Calu3 (cell line): ENCODE results near the gene MVK. TPM values are rescaled to one million over a fixed set of nuclear protein-coding genes. Genes with fewer than 3 reads are reported as not detected.

Experiments
- BruUV-seq: library from RNA; stranded (reverse); fragments of 400-500 nt; replicated peaks from 2 replicates; lab custom pipeline; 2021; lab: Mats Ljungman, UMichigan
- CTCF ChIA-PET: fragments of 300-600 bp; sonication (Branson Sonifier 250); formaldehyde crosslinking; loops from one replicate; lab custom pipeline; 2022; ENCODE audit warnings: antibody characterized with exemption; lab: Charles Lee
- DNase-seq: peaks from one replicate; pipeline ENCODE4 v3.0.0; 2022
- H3K27ac Mint-ChIP-seq: one replicate; pipeline ENCODE4 v1.8.0; 2022; ENCODE audit warnings: mixed read lengths; ENCODE audit not compliant: unreplicated experiment
- H3K27me3 Mint-ChIP-seq: one replicate; pipeline ENCODE4 v1.8.0; 2022; ENCODE audit warnings: mixed read lengths; ENCODE audit not compliant: unreplicated experiment
- H3K36me3 Mint-ChIP-seq: one replicate; pipeline ENCODE4 v1.8.0; 2022; ENCODE audit warnings: mild to moderate bottlenecking, moderate library complexity, mixed read lengths; ENCODE audit not compliant: insufficient read depth, unreplicated experiment
- H3K4me1 Mint-ChIP-seq: one replicate; pipeline ENCODE4 v1.8.0; 2022; ENCODE audit warnings: mild to moderate bottlenecking, low read depth, mixed read lengths; ENCODE audit not compliant: unreplicated experiment
- H3K4me3 Mint-ChIP-seq: one replicate; pipeline ENCODE4 v1.8.0; 2022; ENCODE audit warnings: mild to moderate bottlenecking, low read depth, moderate library complexity, mixed read lengths; ENCODE audit not compliant: unreplicated experiment
- H3K9me3 Mint-ChIP-seq: one replicate; pipeline ENCODE4 v1.8.0; 2022; ENCODE audit warnings: low read depth, mixed read lengths; ENCODE audit not compliant: unreplicated experiment
- intact Hi-C: fragments of 100-400 bp; cut with micrococcal nuclease; formaldehyde crosslinking; loops from one replicate; pipeline ENCODE4 v1.10.0; 2022; ENCODE audit not compliant: unreplicated experiment
- total RNA-seq: library from RNA; stranded (reverse); gene quantifications from 2 replicates; pipeline ENCODE4 v1.2.3, GENCODE V29; 2022
- TF ChIP-seq, protein P1 (sequence below): fragments of 200-600 bp; IDR thresholded peaks from one replicate; pipeline ENCODE4 v1.8.0; 2022; ENCODE audit warnings: antibody characterized with exemption; ENCODE audit not compliant: unreplicated experiment

MVK gene
- total RNA-seq, 1 experiment from 2014 or later = 41.6 TPM

DNA sequence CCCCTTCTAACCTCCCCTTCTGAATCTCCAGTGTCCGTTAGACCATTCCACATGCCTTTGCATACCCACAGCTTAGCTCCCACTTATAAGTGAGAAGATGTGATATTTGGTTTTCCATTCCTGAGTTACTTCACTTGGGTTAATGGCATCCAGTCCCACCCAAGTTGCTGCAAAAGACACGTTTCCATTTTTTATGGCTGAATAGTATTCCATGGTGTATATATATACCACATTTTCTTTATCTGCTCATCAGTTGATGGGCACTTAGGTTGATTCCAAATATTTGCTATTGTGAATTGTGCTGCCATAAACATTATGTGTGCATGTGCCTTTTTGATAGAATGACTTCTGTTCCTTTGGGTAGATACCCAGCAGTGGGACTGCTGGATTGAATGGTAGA lies 67.8 kb downstream of the MVK start:
- no peaks in the 10 kb centered on the region for H3K9me3 Mint-ChIP-seq
- no peak overlapping the region for H3K4me3 Mint-ChIP-seq
- intact Hi-C loops = no loop called here
- no peaks in the 10 kb centered on the region for H3K36me3 Mint-ChIP-seq
- DNase-seq = no peak
- TF ChIP-seq, protein P1, sequence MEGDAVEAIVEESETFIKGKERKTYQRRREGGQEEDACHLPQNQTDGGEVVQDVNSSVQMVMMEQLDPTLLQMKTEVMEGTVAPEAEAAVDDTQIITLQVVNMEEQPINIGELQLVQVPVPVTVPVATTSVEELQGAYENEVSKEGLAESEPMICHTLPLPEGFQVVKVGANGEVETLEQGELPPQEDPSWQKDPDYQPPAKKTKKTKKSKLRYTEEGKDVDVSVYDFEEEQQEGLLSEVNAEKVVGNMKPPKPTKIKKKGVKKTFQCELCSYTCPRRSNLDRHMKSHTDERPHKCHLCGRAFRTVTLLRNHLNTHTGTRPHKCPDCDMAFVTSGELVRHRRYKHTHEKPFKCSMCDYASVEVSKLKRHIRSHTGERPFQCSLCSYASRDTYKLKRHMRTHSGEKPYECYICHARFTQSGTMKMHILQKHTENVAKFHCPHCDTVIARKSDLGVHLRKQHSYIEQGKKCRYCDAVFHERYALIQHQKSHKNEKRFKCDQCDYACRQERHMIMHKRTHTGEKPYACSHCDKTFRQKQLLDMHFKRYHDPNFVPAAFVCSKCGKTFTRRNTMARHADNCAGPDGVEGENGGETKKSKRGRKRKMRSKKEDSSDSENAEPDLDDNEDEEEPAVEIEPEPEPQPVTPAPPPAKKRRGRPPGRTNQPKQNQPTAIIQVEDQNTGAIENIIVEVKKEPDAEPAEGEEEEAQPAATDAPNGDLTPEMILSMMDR = no peak
- CTCF ChIA-PET = no interaction called here
- H3K4me1 Mint-ChIP-seq = no peaks in the 10 kb centered on the region
- H3K27ac Mint-ChIP-seq = no peak overlapping the region
- no peaks in the 10 kb centered on the region for H3K27me3 Mint-ChIP-seq
- BruUV-seq = no TSS peak

DNA sequence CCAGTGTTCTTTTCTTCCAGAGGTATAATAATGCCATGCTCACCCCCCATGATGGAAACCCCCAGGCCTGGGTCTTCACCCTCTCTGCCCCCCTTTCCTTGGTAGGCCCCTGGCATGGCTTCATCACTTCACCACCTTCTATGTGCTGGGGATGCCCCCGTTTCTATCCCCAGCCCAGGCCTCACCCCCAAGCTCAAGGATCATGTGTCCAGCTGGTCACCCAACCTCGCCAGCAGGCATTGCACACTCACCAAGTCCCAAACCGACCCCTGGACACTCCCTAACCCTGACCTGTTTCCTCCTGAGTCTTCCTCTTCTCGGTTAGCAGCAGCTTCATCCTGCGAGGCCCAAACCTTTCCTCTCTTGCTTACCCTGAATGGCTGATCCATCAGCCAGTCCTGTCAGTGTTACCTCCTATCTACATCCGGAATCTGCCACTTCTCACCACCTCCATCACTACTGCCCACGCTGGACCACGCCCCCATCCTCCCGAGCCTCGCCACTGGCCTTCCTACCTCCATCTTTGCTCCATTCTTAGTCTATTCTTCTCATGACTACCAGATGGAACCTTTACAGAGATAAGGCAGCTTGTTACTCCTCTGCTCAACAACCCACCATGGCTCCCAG lies 69.0 kb downstream of the MVK start:
- Mint-ChIP-seq H3K36me3 (no peaks in the 10 kb centered on the region), H3K27me3 (no peaks in the 10 kb centered on the region), H3K4me1 (no peaks in the 10 kb centered on the region), H3K4me3 (no peak overlapping the region), H3K9me3 (no peaks in the 10 kb centered on the region), H3K27ac (no peak overlapping the region)
- TF ChIP-seq, protein P1 = no peak
- BruUV-seq = no TSS peak
- intact Hi-C loops = no loop called here
- no peak for DNase-seq
- CTCF ChIA-PET = interaction anchor here (0.6 kb wide), 1 partner anchor 185 kb away, joined by 4 read pairs; no protein-coding TSS in a partner anchor

DNA sequence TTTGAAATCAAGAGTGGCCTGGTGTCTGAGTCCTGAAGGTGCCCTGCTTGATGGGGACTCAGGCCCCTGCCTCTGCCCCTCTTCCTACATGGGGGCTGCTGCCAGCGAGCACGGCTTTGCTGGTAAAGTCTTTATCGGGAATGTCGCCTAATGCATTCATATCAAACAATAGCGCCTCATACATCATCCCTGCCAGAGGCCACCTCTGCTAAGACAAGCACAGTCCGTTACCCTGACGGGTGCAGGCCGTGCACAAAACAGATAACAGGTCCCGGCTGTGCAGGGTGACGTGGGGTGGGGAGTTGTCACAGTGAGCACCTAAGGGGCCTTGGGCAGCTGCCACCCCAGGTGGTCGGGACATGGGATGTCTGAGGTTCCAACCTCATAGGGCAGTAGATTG lies 71.6 kb downstream of the MVK start:
- no peaks in the 10 kb centered on the region for H3K9me3 Mint-ChIP-seq
- TF ChIP-seq, protein P1 = no peak
- no TSS peak for BruUV-seq
- intact Hi-C loops = no loop called here
- CTCF ChIA-PET = no interaction called here
- no peak overlapping the region for H3K4me3 Mint-ChIP-seq
- DNase-seq = no peak
- H3K27ac Mint-ChIP-seq = no peak overlapping the region
- H3K27me3 Mint-ChIP-seq = no peaks in the 10 kb centered on the region
- no peaks in the 10 kb centered on the region for H3K4me1 Mint-ChIP-seq
- H3K36me3 Mint-ChIP-seq = no peaks in the 10 kb centered on the region

DNA sequence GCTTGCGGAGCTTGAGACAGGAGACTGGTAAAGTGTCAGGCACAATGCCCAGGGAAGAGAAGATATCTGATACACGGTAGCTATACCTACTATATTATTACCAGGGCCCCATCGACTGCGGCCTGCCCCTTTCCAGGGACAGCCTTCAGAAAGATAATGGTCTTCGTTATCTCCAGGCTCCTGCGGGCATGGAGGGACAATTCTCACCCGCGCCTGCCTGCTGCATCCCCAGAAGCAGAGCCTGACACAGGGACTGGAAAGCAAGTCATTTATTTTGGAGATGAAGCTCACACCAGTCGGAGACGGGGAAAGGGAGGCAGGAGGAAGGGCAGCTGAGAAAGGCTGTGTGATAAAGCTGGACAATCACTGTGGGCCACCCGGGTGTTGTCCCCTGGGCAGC lies 72.1 kb downstream of the MVK start:
- TF ChIP-seq, protein P1 = no peak
- intact Hi-C loops = no loop called here
- CTCF ChIA-PET = no interaction called here
- no peaks in the 10 kb centered on the region for H3K9me3 Mint-ChIP-seq
- no peaks in the 10 kb centered on the region for H3K27me3 Mint-ChIP-seq
- no peaks in the 10 kb centered on the region for H3K4me1 Mint-ChIP-seq
- H3K27ac Mint-ChIP-seq = no peak overlapping the region
- DNase-seq = no peak
- no TSS peak for BruUV-seq
- no peak overlapping the region for H3K4me3 Mint-ChIP-seq
- H3K36me3 Mint-ChIP-seq = no peaks in the 10 kb centered on the region

Other genes with a start within 250 kb of the MVK start
- gene MYO1H, start 225.9 kb upstream of the MVK start, total RNA-seq = not detected in 2 replicates
- gene KCTD10, start 96.5 kb upstream of the MVK start, total RNA-seq = 56.7 and 59.0 TPM in 2 replicates
- gene UBE3B, start 96.2 kb upstream of the MVK start, total RNA-seq = 48.6 and 59.2 TPM in 2 replicates
- 70.2 and 82.8 TPM in 2 replicates for gene MMAB, start 290 bp upstream of the MVK start, total RNA-seq
- gene FAM222A, start 140.0 kb downstream of the MVK start, total RNA-seq = 2.4 and 3.1 TPM in 2 replicates